HepG2 (cell line): ENCODE results near the gene CCDC93.

Experiments
- AKAP8 ChIP-seq: sonication (generic); formaldehyde crosslinking; IDR thresholded peaks from 2 replicates; pipeline ENCODE4 v1.5.1; 2020; ENCODE audit warnings: mild to moderate bottlenecking, missing genetic modification reagents
- DPF2 ChIP-seq: sonication (generic); formaldehyde crosslinking; IDR thresholded peaks from 2 replicates; pipeline ENCODE4 v1.4.0; 2020; ENCODE audit warnings: mild to moderate bottlenecking, low read depth, missing genetic modification reagents, borderline replicate concordance
- ELF1 ChIP-seq: sonication (generic); formaldehyde crosslinking; IDR thresholded peaks from 2 replicates; pipeline ENCODE4 v1.4.0; 2020; ENCODE audit warnings: missing genetic modification reagents
- FOXM1 ChIP-seq: sonication (generic); formaldehyde crosslinking; IDR thresholded peaks from 2 replicates; pipeline ENCODE4 v1.5.0; 2020; ENCODE audit warnings: missing genetic modification reagents
- NCOA2 ChIP-seq: sonication (generic); formaldehyde crosslinking; IDR thresholded peaks from 2 replicates; pipeline ENCODE4 v1.8.0; 2022; ENCODE audit warnings: inconsistent platforms
- ZBTB39 ChIP-seq: sonication (generic); formaldehyde crosslinking; IDR thresholded peaks from 2 replicates; pipeline ENCODE4 v1.5.0; 2020; ENCODE audit warnings: missing genetic modification reagents
- ZFP1 ChIP-seq: IDR thresholded peaks from 2 replicates; pipeline ENCODE4 v1.6.1; 2016
- ZNF205 ChIP-seq: IDR thresholded peaks from 2 replicates; pipeline ENCODE4 v1.6.1; 2018; ENCODE audit warnings: missing biosample characterization, missing genetic modification reagents
- ZNF33A ChIP-seq: sonication (generic); formaldehyde crosslinking; IDR thresholded peaks from 2 replicates; pipeline ENCODE4 v1.5.1; 2020; ENCODE audit warnings: missing genetic modification reagents, mild to moderate bottlenecking, moderate library complexity, borderline replicate concordance
- TF ChIP-seq, protein P1 (sequence below): sonication (generic); formaldehyde crosslinking; IDR thresholded peaks from one replicate; pipeline ENCODE4 v1.5.1; 2020; ENCODE audit warnings: mild to moderate bottlenecking, missing genetic modification reagents; ENCODE audit errors: not compliant biosample characterization
- TF ChIP-seq, protein P2 (sequence below): sonication (generic); formaldehyde crosslinking; IDR thresholded peaks from 2 replicates; pipeline ENCODE4 v1.4.0; 2020; ENCODE audit warnings: missing genetic modification reagents
- TF ChIP-seq, protein P3 (sequence below): sonication (generic); formaldehyde crosslinking; IDR thresholded peaks from 2 replicates; pipeline ENCODE4 v1.5.0; 2020; ENCODE audit warnings: mild to moderate bottlenecking, missing genetic modification reagents, moderate library complexity
- TF ChIP-seq, protein P4 (sequence below): sonication (generic); formaldehyde crosslinking; IDR thresholded peaks from 2 replicates; pipeline ENCODE4 v1.5.1; 2020; ENCODE audit warnings: mild to moderate bottlenecking, missing genetic modification reagents

DNA sequence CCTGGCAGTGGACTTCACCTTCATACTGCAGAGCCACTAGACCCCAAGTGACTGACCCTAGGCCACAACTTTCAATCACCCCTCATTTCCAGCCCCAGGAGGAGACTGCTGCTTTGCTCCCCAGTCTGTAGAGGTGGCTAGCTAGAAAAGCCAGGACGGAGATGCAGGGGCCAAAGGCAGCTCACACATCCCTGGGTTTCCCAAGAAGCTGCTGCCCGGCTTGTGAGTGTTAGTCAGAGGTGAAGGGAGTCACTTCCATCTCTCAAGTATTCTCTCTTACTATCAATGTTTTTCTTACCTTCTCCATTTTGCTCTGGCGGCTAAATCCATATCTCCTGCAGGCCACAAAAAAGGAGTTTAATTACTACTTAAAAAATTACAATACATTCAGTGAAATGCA is 36.2 kb downstream of the CCDC93 start:
- TF ChIP-seq AKAP8 (CRISPR knock-in tag) = no peak
- no peak for TF ChIP-seq ZBTB39 (CRISPR knock-in tag)
- TF ChIP-seq ZFP1 (CRISPR knock-in tag) = no peak
- TF ChIP-seq, protein P1, sequence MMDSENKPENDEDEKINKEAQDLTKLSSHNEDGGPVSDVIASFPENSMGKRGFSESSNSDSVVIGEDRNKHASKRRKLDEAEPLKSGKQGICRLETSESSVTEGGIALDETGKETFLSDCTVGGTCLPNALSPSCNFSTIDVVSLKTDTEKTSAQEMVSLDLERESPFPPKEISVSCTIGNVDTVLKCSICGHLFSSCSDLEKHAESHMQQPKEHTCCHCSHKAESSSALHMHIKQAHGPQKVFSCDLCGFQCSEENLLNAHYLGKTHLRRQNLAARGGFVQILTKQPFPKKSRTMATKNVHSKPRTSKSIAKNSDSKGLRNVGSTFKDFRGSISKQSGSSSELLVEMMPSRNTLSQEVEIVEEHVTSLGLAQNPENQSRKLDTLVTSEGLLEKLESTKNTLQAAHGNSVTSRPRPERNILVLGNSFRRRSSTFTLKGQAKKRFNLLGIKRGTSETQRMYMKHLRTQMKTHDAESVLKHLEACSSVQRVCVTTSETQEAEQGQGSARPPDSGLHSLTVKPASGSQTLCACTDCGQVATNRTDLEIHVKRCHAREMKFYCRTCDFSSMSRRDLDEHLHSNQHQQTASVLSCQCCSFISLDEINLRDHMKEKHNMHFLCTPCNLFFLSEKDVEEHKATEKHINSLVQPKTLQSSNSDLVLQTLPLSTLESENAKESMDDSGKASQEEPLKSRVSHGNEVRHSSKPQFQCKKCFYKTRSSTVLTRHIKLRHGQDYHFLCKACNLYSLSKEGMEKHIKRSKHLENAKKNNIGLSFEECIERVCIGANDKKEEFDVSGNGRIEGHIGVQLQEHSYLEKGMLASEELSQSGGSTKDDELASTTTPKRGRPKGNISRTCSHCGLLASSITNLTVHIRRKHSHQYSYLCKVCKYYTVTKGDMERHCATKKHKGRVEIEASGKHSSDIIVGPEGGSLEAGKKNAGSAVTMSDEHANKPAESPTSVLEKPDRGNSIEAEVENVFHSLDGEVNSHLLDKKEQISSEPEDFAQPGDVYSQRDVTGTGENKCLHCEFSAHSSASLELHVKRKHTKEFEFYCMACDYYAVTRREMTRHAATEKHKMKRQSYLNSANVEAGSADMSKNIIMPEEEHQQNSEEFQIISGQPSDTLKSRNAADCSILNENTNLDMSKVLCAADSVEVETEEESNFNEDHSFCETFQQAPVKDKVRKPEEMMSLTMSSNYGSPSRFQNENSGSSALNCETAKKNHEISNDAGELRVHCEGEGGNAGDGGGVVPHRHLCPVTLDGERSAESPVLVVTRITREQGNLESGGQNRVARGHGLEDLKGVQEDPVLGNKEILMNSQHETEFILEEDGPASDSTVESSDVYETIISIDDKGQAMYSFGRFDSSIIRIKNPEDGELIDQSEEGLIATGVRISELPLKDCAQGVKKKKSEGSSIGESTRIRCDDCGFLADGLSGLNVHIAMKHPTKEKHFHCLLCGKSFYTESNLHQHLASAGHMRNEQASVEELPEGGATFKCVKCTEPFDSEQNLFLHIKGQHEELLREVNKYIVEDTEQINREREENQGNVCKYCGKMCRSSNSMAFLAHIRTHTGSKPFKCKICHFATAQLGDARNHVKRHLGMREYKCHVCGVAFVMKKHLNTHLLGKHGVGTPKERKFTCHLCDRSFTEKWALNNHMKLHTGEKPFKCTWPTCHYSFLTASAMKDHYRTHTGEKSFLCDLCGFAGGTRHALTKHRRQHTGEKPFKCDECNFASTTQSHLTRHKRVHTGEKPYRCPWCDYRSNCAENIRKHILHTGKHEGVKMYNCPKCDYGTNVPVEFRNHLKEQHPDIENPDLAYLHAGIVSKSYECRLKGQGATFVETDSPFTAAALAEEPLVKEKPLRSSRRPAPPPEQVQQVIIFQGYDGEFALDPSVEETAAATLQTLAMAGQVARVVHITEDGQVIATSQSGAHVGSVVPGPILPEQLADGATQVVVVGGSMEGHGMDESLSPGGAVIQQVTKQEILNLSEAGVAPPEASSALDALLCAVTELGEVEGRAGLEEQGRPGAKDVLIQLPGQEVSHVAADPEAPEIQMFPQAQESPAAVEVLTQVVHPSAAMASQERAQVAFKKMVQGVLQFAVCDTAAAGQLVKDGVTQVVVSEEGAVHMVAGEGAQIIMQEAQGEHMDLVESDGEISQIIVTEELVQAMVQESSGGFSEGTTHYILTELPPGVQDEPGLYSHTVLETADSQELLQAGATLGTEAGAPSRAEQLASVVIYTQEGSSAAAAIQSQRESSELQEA (CRISPR knock-in tag) = no peak
- TF ChIP-seq, protein P2, sequence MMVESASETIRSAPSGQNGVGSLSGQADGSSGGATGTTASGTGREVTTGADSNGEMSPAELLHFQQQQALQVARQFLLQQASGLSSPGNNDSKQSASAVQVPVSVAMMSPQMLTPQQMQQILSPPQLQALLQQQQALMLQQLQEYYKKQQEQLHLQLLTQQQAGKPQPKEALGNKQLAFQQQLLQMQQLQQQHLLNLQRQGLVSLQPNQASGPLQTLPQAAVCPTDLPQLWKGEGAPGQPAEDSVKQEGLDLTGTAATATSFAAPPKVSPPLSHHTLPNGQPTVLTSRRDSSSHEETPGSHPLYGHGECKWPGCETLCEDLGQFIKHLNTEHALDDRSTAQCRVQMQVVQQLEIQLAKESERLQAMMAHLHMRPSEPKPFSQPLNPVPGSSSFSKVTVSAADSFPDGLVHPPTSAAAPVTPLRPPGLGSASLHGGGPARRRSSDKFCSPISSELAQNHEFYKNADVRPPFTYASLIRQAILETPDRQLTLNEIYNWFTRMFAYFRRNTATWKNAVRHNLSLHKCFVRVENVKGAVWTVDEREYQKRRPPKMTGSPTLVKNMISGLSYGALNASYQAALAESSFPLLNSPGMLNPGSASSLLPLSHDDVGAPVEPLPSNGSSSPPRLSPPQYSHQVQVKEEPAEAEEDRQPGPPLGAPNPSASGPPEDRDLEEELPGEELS (CRISPR knock-in tag) = no peak
- no peak for TF ChIP-seq FOXM1 (CRISPR knock-in tag)
- TF ChIP-seq ELF1 (CRISPR knock-in tag) = no peak
- TF ChIP-seq DPF2 = no peak
- TF ChIP-seq ZNF33A = no peak
- TF ChIP-seq ZNF205 (CRISPR knock-in tag) = no peak
- no peak for TF ChIP-seq NCOA2 (CRISPR knock-in tag)
- TF ChIP-seq, protein P3, sequence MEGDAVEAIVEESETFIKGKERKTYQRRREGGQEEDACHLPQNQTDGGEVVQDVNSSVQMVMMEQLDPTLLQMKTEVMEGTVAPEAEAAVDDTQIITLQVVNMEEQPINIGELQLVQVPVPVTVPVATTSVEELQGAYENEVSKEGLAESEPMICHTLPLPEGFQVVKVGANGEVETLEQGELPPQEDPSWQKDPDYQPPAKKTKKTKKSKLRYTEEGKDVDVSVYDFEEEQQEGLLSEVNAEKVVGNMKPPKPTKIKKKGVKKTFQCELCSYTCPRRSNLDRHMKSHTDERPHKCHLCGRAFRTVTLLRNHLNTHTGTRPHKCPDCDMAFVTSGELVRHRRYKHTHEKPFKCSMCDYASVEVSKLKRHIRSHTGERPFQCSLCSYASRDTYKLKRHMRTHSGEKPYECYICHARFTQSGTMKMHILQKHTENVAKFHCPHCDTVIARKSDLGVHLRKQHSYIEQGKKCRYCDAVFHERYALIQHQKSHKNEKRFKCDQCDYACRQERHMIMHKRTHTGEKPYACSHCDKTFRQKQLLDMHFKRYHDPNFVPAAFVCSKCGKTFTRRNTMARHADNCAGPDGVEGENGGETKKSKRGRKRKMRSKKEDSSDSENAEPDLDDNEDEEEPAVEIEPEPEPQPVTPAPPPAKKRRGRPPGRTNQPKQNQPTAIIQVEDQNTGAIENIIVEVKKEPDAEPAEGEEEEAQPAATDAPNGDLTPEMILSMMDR (CRISPR knock-in tag) = no peak
- TF ChIP-seq, protein P4, sequence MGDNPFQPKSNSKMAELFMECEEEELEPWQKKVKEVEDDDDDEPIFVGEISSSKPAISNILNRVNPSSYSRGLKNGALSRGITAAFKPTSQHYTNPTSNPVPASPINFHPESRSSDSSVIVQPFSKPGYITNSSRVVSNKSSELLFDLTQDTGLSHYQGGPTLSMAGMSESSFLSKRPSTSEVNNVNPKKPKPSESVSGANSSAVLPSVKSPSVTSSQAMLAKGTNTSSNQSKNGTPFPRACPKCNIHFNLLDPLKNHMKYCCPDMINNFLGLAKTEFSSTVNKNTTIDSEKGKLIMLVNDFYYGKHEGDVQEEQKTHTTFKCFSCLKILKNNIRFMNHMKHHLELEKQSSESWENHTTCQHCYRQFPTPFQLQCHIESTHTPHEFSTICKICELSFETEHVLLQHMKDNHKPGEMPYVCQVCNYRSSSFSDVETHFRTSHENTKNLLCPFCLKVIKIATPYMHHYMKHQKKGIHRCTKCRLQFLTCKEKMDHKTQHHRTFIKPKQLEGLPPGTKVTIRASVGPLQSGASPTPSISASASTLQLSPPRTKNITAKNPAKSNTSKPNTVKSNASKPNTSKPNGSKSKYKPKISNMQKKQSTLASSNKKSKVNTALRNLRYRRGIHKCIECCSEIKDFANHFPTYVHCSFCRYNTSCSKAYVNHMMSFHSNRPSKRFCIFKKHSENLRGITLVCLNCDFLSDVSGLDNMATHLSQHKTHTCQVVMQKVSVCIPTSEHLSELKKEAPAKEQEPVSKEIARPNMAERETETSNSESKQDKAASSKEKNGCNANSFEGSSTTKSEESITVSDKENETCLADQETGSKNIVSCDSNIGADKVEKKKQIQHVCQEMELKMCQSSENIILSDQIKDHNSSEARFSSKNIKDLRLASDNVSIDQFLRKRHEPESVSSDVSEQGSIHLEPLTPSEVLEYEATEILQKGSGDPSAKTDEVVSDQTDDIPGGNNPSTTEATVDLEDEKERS (CRISPR knock-in tag) = no peak
